Large intestine (tissue), 3 donors: ENCODE results near the gene N4BP3. TPM values are rescaled to one million over a fixed set of nuclear protein-coding genes. Genes with fewer than 3 reads are reported as not detected.

Experiments used
- DNase-seq, 2 donors: peaks; one replicate each; pipeline versions ENCODE4 v3.0.0 to v3.0.0-alpha.2; 2013
- H3K27ac ChIP-seq: one replicate; pipeline ENCODE4 v1.5.1; 2013; ENCODE audit warnings: low read length
- H3K27me3 ChIP-seq: 2 replicates; pipeline ENCODE4 v1.6.1; 2013; ENCODE audit warnings: low read length; ENCODE audit not compliant: control insufficient read depth, insufficient read depth
- H3K36me3 ChIP-seq: 2 replicates; pipeline ENCODE4 v1.6.1; 2013; ENCODE audit warnings: low read length; ENCODE audit not compliant: control insufficient read depth, insufficient read depth
- H3K4me1 ChIP-seq: one replicate; pipeline ENCODE4 v1.6.1; 2013; ENCODE audit warnings: low read length; ENCODE audit not compliant: control insufficient read depth, insufficient read depth
- H3K4me3 ChIP-seq: one replicate; pipeline ENCODE4 v1.5.1; 2013; ENCODE audit warnings: low read length
- H3K9me3 ChIP-seq: one replicate; pipeline ENCODE4 v1.6.1; 2013; ENCODE audit warnings: mild to moderate bottlenecking, low read depth, low read length, moderate library complexity; ENCODE audit not compliant: control insufficient read depth
- WGBS: methylation state at CpG from one replicate; pipeline ENCODE4 v1.1.5; 2013; ENCODE audit warnings: low lambda C conversion rate; ENCODE audit not compliant: insufficient coverage; 5-methylcytosine and 5-hydroxymethylcytosine counted together
- polyA plus RNA-seq: library from polyadenylated mRNA; unstranded; fragments of 120-200 nt; gene quantifications from one replicate; pipeline ENCODE4 v1.2.1, GENCODE V29; 2013

N4BP3 gene
- polyA plus RNA-seq, 1 donor, result 2.0 TPM

DNA sequence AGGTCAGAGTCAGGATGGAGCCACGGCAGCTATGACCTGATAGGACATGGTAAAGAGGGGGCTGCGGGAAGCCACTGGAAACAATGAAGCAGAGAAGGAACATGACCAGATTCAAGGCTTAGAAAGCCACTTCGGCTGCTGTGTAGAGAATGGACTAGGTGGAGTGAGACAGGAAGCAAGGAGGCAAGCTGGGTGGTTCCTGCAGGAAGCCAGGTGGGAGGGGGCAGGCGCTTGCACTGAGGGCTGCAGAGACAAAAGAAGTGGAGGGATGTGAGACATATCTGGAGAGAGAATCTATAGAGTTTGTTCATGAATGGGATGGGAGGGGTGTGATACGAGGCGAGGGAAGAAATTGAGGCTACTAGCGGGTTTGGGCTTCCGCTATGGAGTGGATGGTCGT is 19.0 kb upstream of the N4BP3 start:
- WGBS, result 63% methylated on average over 1 of the region's 9 CpGs
- H3K4me3 ChIP-seq, result no peak overlapping the region
- H3K9me3 ChIP-seq, result no peaks in the 10 kb centered on the region
- H3K27me3 ChIP-seq, result no peaks in the 10 kb centered on the region
- H3K4me1 ChIP-seq, result no peaks in the 10 kb centered on the region
- no peak overlapping the region for H3K27ac ChIP-seq
- no peaks in the 10 kb centered on the region for H3K36me3 ChIP-seq
- DNase-seq, result no peak

DNA sequence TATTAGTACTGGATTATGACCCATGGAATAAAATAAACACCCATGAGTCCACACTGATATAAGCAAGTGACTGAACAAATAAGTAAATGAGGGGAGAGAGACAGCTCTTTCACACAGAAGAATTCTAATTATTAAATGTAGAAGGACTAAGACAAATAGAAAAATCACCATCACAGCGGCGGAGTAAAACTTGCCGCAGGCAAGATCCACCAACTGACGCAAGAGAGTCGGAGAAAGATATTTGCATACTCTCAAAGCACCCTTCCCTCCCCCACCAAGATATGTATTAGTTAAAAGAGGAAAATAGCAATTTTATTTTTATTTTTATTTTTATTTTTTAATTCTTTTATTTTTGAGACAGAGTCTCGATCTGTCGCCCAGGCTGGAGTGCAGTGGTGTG is 14.6 kb upstream of the N4BP3 start:
- H3K9me3 ChIP-seq, result no peaks in the 10 kb centered on the region
- no peak overlapping the region for H3K4me3 ChIP-seq
- no peak overlapping the region for H3K27ac ChIP-seq
- no peak for DNase-seq
- no peaks in the 10 kb centered on the region for H3K27me3 ChIP-seq
- 83% methylated on average over 3 of the region's 7 CpGs for WGBS
- H3K4me1 ChIP-seq, result no peaks in the 10 kb centered on the region
- no peaks in the 10 kb centered on the region for H3K36me3 ChIP-seq

DNA sequence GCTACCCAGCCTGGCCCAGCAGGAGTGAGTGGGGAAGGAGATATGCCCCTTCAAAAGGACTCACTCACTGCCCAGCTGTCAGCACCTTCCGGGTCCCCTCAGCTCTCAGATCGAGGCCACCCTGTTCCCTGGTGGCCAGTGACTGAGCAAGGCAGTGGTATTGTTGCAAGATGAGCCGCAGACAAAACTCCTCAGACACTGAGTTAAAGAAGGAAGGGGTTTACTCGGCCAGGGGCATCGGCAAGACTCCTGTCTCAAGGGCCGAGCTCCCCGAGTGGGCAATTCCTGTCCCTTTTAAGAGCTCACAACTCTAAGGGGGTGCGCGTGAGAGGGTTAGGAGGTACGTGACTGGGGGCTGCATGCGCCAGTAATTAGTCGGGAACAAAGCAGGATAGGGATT is 9.7 kb upstream of the N4BP3 start:
- DNase-seq, result no peak
- Histone ChIP-seq H3K4me1 (no peaks in the 10 kb centered on the region), H3K9me3 (no peaks in the 10 kb centered on the region), H3K27me3 (peaks cover 6% of the 10 kb centered on the region), H3K36me3 (no peaks in the 10 kb centered on the region), H3K27ac (no peak overlapping the region), H3K4me3 (no peak overlapping the region)
- WGBS, result no CpG with 5 or more reads among the region's 12 CpGs

DNA sequence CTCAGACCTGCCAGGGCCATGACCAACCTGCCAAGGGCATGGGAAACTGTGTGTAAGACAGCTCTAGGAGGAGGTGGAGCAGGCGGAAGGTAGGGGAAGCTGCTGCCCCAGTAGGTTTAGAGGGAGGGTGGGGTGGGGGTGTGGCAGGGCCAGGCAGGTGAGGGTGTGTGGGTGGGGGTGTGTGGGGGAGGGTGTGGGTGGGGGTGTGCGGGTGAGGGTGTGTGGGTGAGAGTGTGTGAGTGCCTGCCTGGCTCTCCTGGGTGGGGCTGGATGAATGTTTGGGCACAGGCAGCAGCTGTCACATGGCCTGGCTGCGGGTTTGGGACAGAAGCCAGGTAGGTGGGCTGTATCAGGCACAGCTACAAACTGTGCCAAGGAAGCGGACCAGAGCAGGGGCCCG is 8.8 kb upstream of the N4BP3 start:
- Histone ChIP-seq H3K9me3 (no peaks in the 10 kb centered on the region), H3K27ac (no peak overlapping the region), H3K36me3 (no peaks in the 10 kb centered on the region), H3K27me3 (peaks cover 6% of the 10 kb centered on the region), H3K4me1 (no peaks in the 10 kb centered on the region), H3K4me3 (no peak overlapping the region)
- no CpG with 5 or more reads among the region's 5 CpGs for WGBS
- no peak for DNase-seq

DNA sequence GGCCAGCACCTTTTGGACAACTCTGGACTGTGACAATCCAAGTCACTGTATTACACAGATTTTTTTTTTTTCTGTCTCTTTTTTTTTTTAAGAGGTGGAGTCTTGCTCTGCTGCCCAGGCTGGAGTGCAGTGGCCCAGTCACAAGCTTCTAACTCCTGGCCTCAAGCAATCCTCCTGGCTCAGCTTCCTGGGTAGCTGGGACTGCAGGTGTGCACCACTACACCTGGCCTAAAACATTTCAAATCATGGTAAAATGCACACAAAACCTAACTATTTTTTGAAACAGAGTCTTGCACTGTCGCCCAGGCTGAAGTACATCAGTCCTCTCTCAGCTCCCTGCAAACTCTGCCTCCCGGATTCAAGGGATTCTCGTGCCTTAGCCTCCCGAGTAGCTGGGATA is 7.2 kb upstream of the N4BP3 start:
- H3K27ac ChIP-seq, result no peak overlapping the region
- H3K9me3 ChIP-seq, result no peaks in the 10 kb centered on the region
- no peaks in the 10 kb centered on the region for H3K36me3 ChIP-seq
- WGBS, result no CpG with 5 or more reads among the region's 4 CpGs
- peaks cover 11% of the 10 kb centered on the region for H3K27me3 ChIP-seq
- DNase-seq, result no peak
- H3K4me1 ChIP-seq, result no peaks in the 10 kb centered on the region
- H3K4me3 ChIP-seq, result no peak overlapping the region

DNA sequence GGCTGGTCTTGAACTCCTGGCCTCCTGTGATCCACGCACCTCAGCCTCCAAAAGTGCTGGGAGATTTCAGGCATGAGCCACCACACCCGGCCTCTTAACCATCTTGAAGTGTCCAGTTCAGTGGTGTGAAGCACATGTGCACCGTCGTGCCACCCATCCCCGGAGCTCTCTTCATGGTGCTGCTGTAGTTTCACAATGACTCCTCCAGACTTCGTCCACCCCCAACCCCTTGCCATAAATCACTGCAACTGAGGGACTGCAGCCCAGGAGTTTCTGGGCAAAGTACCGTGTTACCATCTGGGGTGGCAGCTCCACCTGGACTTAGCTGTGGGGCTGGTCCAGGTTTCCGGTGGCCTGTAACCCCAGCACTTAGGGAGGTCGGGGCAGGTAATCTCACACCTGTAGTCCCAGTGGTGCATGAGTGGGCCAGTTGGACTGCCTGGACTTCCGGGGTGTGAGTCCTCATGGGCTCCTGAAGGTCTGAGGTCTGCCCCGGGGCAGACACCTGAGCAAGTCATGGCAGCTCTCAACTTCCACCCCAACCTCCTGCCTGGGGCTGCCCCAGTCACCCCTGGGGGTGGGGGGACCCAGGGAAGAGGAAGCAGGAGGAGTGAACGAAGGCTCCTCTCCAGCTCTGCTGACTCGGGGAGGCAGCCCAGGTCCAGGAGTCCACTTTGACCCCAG is 6.6 kb upstream of the N4BP3 start:
- no peak for DNase-seq
- WGBS, result no CpG with 5 or more reads among the region's 13 CpGs
- Histone ChIP-seq H3K9me3 (no peaks in the 10 kb centered on the region), H3K27ac (no peak overlapping the region), H3K27me3 (peaks cover 12% of the 10 kb centered on the region), H3K36me3 (no peaks in the 10 kb centered on the region), H3K4me1 (no peaks in the 10 kb centered on the region), H3K4me3 (no peak overlapping the region)

DNA sequence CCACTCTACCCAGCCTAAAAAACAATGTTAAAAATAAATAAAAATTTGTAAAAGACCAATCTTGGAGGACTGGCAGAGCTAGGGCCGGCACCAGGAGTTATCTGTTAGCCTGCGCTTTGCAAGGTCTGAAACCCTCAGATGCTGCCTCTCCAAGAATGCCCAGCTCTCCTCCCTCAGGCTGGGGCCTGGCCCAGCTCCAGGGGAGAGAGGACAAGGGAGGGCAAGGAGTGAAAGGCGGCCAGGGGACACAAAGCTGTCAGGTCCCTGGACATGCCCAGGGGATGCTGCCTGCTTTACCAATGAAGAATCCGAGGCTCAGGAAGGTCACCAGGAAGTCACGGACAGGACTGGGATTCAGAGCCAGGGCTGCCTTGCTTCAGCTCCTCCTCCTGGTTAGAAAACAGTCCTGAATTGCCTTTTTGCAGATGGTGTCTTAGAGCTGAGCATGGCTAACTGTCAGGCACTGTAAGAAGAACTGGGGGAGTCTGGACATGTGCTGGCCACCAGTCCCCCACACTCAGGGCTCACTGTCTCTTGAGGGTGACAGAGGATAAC is 5.5 kb upstream of the N4BP3 start:
- no peak for DNase-seq
- Histone ChIP-seq H3K4me3 (no peak overlapping the region), H3K27ac (no peak overlapping the region), H3K9me3 (peaks cover 3% of the 10 kb centered on the region), H3K36me3 (no peaks in the 10 kb centered on the region), H3K4me1 (no peaks in the 10 kb centered on the region), H3K27me3 (peaks cover 22% of the 10 kb centered on the region)
- 28% methylated on average over 2 of the region's 5 CpGs for WGBS

DNA sequence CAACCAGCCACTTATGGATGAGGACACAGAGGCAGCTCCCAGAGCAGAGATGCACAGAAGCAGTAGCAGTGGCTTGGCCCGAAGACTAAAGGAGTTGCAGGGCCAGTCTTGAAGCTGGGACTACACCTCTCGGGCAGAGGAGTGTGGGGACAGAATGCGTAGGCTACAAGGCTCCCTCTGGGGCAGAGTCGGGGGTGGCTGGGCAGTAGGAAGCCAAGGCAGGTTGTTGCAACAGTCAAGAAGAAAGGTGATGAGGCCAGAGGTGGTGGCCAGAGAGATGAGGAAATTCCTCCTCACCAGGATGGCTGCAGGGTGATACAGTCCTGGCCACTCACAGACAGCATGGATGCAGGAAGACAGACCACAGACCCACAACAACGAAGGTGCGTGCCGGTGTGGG is 4.9 kb upstream of the N4BP3 start:
- WGBS, result no CpG with 5 or more reads among the region's 7 CpGs
- Histone ChIP-seq H3K27me3 (peaks cover 25% of the 10 kb centered on the region), H3K4me1 (no peaks in the 10 kb centered on the region), H3K36me3 (no peaks in the 10 kb centered on the region), H3K9me3 (peaks cover 3% of the 10 kb centered on the region), H3K4me3 (no peak overlapping the region), H3K27ac (no peak overlapping the region)
- DNase-seq, result no peak

DNA sequence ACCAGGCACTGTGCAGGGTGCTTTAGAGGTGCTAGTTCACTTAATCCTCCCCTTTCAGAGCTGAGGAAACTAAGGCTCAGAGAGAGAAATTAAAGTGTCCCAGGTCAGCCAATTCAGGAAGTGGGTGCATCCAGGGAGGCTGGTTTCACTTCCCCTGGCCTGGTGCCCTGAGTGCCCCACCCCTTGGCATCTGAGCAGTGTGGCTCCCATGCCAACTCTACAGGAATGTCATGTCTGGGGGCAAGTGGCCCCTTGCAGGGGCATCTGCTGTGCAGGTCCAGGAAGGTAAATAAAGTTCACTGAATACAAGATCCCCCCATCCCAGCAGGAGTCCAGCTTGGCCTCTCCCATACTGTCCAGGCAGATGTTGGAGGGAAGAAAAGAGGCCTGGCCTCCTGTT is 4.4 kb upstream of the N4BP3 start:
- no peaks in the 10 kb centered on the region for H3K36me3 ChIP-seq
- no peak for DNase-seq
- peaks cover 3% of the 10 kb centered on the region for H3K9me3 ChIP-seq
- no peak overlapping the region for H3K4me3 ChIP-seq
- H3K27me3 ChIP-seq, result peaks cover 28% of the 10 kb centered on the region
- no peaks in the 10 kb centered on the region for H3K4me1 ChIP-seq
- H3K27ac ChIP-seq, result no peak overlapping the region

DNA sequence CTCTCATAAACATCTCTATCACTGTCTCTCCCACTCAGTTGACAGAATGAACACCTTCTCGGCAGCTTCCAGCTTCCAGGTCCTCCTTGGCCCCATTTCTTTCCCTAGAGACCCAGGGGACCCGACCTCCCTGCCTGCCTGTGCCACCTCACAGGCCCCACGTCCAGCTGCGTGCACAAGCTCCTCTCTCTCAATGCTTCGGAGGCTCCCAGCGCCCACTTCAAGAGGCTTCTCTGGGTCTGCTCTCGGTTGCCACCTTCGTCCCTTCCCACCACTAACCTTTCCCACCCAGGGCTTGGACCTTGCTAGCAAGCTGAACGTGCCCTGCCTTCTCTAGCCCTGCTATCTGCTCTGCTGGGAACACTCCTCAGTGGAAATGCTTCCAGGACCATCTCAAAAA is 2.8 kb upstream of the N4BP3 start:
- 67% methylated on average over 1 of the region's 9 CpGs for WGBS
- peaks cover 3% of the 10 kb centered on the region for H3K9me3 ChIP-seq
- H3K27me3 ChIP-seq, result peaks cover 44% of the 10 kb centered on the region
- H3K27ac ChIP-seq, result no peak overlapping the region
- H3K4me3 ChIP-seq, result no peak overlapping the region
- H3K4me1 ChIP-seq, result no peaks in the 10 kb centered on the region
- no peaks in the 10 kb centered on the region for H3K36me3 ChIP-seq
- no peak for DNase-seq

DNA sequence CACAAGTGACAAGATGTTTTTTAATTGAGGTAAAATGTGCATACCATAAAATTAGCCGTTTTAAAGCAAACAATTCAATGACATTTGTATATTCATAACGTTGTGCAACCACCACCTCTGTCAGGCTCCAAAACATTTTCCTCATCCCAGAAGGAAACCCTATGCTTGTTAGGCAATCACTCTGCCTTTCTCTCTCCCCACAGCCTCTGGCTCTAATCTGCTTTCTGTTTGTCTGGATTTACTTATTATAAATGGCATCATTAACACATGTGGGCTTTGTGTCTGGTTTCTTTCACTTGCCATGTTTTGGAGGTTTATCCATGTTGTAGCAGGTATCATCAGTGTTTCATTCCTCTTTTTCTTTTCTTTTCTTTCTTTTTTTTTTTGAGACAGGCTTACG is 1.4 kb upstream of the N4BP3 start:
- no peaks in the 10 kb centered on the region for H3K4me1 ChIP-seq
- no peaks in the 10 kb centered on the region for H3K36me3 ChIP-seq
- H3K27ac ChIP-seq, result no peak overlapping the region
- H3K9me3 ChIP-seq, result peaks cover 3% of the 10 kb centered on the region
- no peak for DNase-seq
- H3K4me3 ChIP-seq, result no peak overlapping the region
- 88% methylated on average over 1 of the region's 3 CpGs for WGBS
- peaks cover 57% of the 10 kb centered on the region for H3K27me3 ChIP-seq
